K562 treated with DMSO at 1 percent for 12 hours (cell line): ENCODE data around the gene AGMAT. TPM values are rescaled to one million over a fixed set of nuclear protein-coding genes. Genes with fewer than 3 reads are reported as not detected.

Source experiments
- total RNA-seq: library from RNA; unstranded; fragments of 300-600 nt; gene quantifications from 2 replicates; pipeline ENCODE4 v1.2.3, GENCODE V29; 2022; ENCODE audit not compliant: insufficient read depth

AGMAT gene
- total RNA-seq: not detected in 2 replicates

GRCh38 chr1:15584489-15585363 lies at the start of gene AGMAT:
TSS of gene AGMAT (minus strand) at chr1:15585051. CDS start at chr1:15584967, 84 bp downstream.

GRCh38 chr1:15617173-15618076 lies 32.6 kb upstream of the AGMAT start, which contains the start of gene DDI2:
TSS of gene DDI2 (plus strand) at chr1:15617458. CDS start at chr1:15617671, 213 bp downstream.

GRCh38 chr1:15526490-15527339 lies 58.1 kb downstream of the AGMAT start, which contains the start of gene DNAJC16:
TSS of gene DNAJC16 (plus strand) at chr1:15526848. CDS start at chr1:15529106, 2,258 bp downstream.

GRCh38 chr1:15524021-15524282 lies 60.9 kb downstream of the AGMAT start, which contains the start of gene CASP9:
TSS of gene CASP9 (minus strand) at chr1:15524215. CDS start at chr1:15524200, 15 bp downstream.

Other genes starting within 250 kb of the AGMAT start
- gene EFHD2, start 175.2 kb downstream of the AGMAT start, total RNA-seq: 65.3 and 67.0 TPM in 2 replicates
- not detected in 2 replicates for gene CTRC, start 146.6 kb downstream of the AGMAT start, total RNA-seq
- not detected in 2 replicates for gene CELA2A, start 128.3 kb downstream of the AGMAT start, total RNA-seq
- gene CELA2B, start 108.9 kb downstream of the AGMAT start, total RNA-seq: not detected in 2 replicates
- gene CASP9, start 60.8 kb downstream of the AGMAT start, total RNA-seq: 29.5 and 41.0 TPM in 2 replicates
- 1.7 and 10.0 TPM in 2 replicates for gene DNAJC16, start 58.2 kb downstream of the AGMAT start, total RNA-seq
- 2.8 and 16.8 TPM in 2 replicates for gene DDI2, start 32.4 kb upstream of the AGMAT start, total RNA-seq
- 54.4 and 81.6 TPM in 2 replicates for gene PLEKHM2, start 99.3 kb upstream of the AGMAT start, total RNA-seq
- 1.4 TPM in 1 of 2 replicates, not detected in the other for gene SLC25A34, start 151.2 kb upstream of the AGMAT start, total RNA-seq
- not detected in 2 replicates for gene TMEM82, start 157.4 kb upstream of the AGMAT start, total RNA-seq
- not detected in 2 replicates for gene FBLIM1, start 173.7 kb upstream of the AGMAT start, total RNA-seq
- gene UQCRHL, start 222.6 kb upstream of the AGMAT start, total RNA-seq: 2.1 and 3.0 TPM in 2 replicates